GM12878 (cell line): ENCODE data around the gene CDCP1. TPM values are rescaled to one million over a fixed set of nuclear protein-coding genes. Genes with fewer than 3 reads are reported as not detected.

Experiments used
- ATF7 ChIP-seq: fragments of 450-650 bp; IDR thresholded peaks from 2 replicates; pipeline ENCODE4 v1.6.1; 2016; ENCODE audit warnings: low read depth, mild to moderate bottlenecking
- BHLHE40 ChIP-seq, 2 experiments: fragments of 450-650 bp in 1 of 2; IDR thresholded peaks; 2 replicates each; pipeline ENCODE4 v1.6.1; 2011 to 2017; ENCODE audit warnings: low read depth in 2 of 2, borderline replicate concordance in 1 of 2, improper control_type of control experiment in 1 of 2, low read length in 1 of 2, mild to moderate bottlenecking in 1 of 2
- CHD2 ChIP-seq: IDR thresholded peaks from 2 replicates; pipeline ENCODE4 v1.6.1; 2011; ENCODE audit warnings: low read depth, low read length, improper control_type of control experiment, borderline replicate concordance
- EGR1 ChIP-seq, 2 experiments: IDR thresholded peaks; 1 replicate in 1 of 2; 2 replicates in 1 of 2; pipeline ENCODE4 v1.6.1; 2011 to 2012; ENCODE audit warnings: low read depth in 2 of 2, low read length in 2 of 2, borderline replicate concordance in 1 of 2, mild to moderate bottlenecking in 1 of 2, moderate library complexity in 1 of 2
- EP300 ChIP-seq, 2 experiments: fragments of 150-350 bp in 1 of 2; IDR thresholded peaks; 2 replicates each; pipeline ENCODE4 v1.6.1; 2011 to 2012; ENCODE audit warnings: low read depth in 2 of 2, low read length in 2 of 2, borderline replicate concordance in 1 of 2, improper control_type of control experiment in 1 of 2, inconsistent platforms in 1 of 2; ENCODE audit not compliant: control insufficient read depth in 1 of 2
- ESRRA ChIP-seq: IDR thresholded peaks from 2 replicates; pipeline ENCODE4 v1.6.1; 2012; ENCODE audit warnings: mild to moderate bottlenecking, low read length, improper control_type of control experiment
- IKZF1 ChIP-seq: fragments of 450-650 bp; conservative IDR thresholded peaks from 2 replicates; pipeline ENCODE4 v1.6.1; 2017; ENCODE audit warnings: antibody characterized with exemption, mild to moderate bottlenecking
- IKZF2 ChIP-seq, 2 experiments: fragments of 450-650 bp; IDR thresholded peaks; 2 replicates each; pipeline ENCODE4 v1.6.1; 2017; ENCODE audit warnings: mild to moderate bottlenecking in 2 of 2, moderate library complexity in 2 of 2
- JUND ChIP-seq: IDR thresholded peaks from 2 replicates; pipeline ENCODE4 v1.6.1; 2012; ENCODE audit warnings: low read depth, mild to moderate bottlenecking, low read length, improper control_type of control experiment, moderate library complexity
- MEF2B ChIP-seq: fragments of 450-650 bp; IDR thresholded peaks from 2 replicates; pipeline ENCODE4 v1.6.1; 2018; ENCODE audit warnings: mild to moderate bottlenecking, moderate library complexity; ENCODE audit not compliant: partially characterized antibody, poor library complexity, severe bottlenecking
- MTA2 ChIP-seq: fragments of 450-650 bp; IDR thresholded peaks from 2 replicates; pipeline ENCODE4 v1.6.1; 2016; ENCODE audit warnings: low read depth, mild to moderate bottlenecking, moderate library complexity
- NFYB ChIP-seq: IDR thresholded peaks from 2 replicates; pipeline ENCODE4 v1.6.1; 2011; ENCODE audit warnings: low read depth, mild to moderate bottlenecking, low read length, improper control_type of control experiment, moderate library complexity; ENCODE audit not compliant: insufficient read depth
- RAD51 ChIP-seq: fragments of 450-650 bp; IDR thresholded peaks from 2 replicates; pipeline ENCODE4 v1.6.1; 2016; ENCODE audit warnings: moderate library complexity, mild to moderate bottlenecking, inconsistent platforms
- RUNX3 ChIP-seq: IDR thresholded peaks from 2 replicates; pipeline ENCODE4 v1.6.1; 2012; ENCODE audit warnings: low read length, inconsistent platforms
- SMAD1 ChIP-seq: fragments of 450-650 bp; IDR thresholded peaks from 2 replicates; pipeline ENCODE4 v1.6.1; 2018; ENCODE audit warnings: mild to moderate bottlenecking, low read depth; ENCODE audit not compliant: partially characterized antibody
- SMARCA5 ChIP-seq: fragments of 450-650 bp; IDR thresholded peaks from 2 replicates; pipeline ENCODE4 v1.6.1; 2017; ENCODE audit warnings: mild to moderate bottlenecking
- ZNF24 ChIP-seq: fragments of 450-650 bp; IDR thresholded peaks from 2 replicates; pipeline ENCODE4 v1.6.1; 2017; ENCODE audit warnings: antibody characterized with exemption, mild to moderate bottlenecking
- ZNF622 ChIP-seq: fragments of 450-650 bp; IDR thresholded peaks from 2 replicates; pipeline ENCODE4 v1.6.1; 2017; ENCODE audit warnings: mild to moderate bottlenecking, inconsistent platforms
- polyA plus RNA-seq, 11 experiments: library from polyadenylated mRNA; depleted of rRNA in 4 of 11; unstranded in 6 of 11; stranded (reverse) in 5 of 11; fragments of >200 nt; fragmentation: Nextera tagmentation in 4 of 11; fragmentation: Illumina TruSeq in 1 of 11; extraction: Ambion mirVana in 4 of 11; extraction: Trizol in 1 of 11; gene quantifications; 1 replicate in 1 of 11; 2 replicates in 10 of 11; pipeline versions ENCODE4 v1.2.1 to v1.2.3, GENCODE V29; 2011 to 2016; ENCODE audit warnings: inconsistent platforms in 2 of 11, missing spikeins in 2 of 11, low read depth in 1 of 11
- total RNA-seq, 4 experiments: library from RNA; depleted of rRNA in 3 of 4; stranded (reverse); fragments of >200 nt in 3 of 4; fragmentation: Illumina TruSeq in 1 of 4; extraction: Trizol in 1 of 4; gene quantifications; 2 replicates each; pipeline versions ENCODE4 v1.2.1 to v1.2.3, GENCODE V29; 2013 to 2021
- TF ChIP-seq, protein P1 (sequence below): IDR thresholded peaks from 2 replicates; pipeline ENCODE4 v1.6.1; 2012; ENCODE audit warnings: low read depth, low read length, improper control_type of control experiment
- TF ChIP-seq, protein P2 (sequence below): IDR thresholded peaks from 2 replicates; pipeline ENCODE4 v1.6.1; 2012; ENCODE audit warnings: low read length, inconsistent platforms
- TF ChIP-seq, protein P3 (sequence below): fragments of 450-650 bp; IDR thresholded peaks from 2 replicates; pipeline ENCODE4 v1.6.1; 2014; ENCODE audit warnings: mild to moderate bottlenecking
- TF ChIP-seq, protein P4 (sequence below): fragments of 450-650 bp; IDR thresholded peaks from 2 replicates; pipeline ENCODE4 v1.6.1; 2017; ENCODE audit warnings: low read depth, mild to moderate bottlenecking, moderate library complexity

The CDCP1 gene
- total and polyA plus RNA-seq, 10 of the 15 experiments (the other 5 are each of a cell fraction or from before 2014, with no cell fraction given), result 0.35 to 2.2 (median 0.86) TPM

DNA sequence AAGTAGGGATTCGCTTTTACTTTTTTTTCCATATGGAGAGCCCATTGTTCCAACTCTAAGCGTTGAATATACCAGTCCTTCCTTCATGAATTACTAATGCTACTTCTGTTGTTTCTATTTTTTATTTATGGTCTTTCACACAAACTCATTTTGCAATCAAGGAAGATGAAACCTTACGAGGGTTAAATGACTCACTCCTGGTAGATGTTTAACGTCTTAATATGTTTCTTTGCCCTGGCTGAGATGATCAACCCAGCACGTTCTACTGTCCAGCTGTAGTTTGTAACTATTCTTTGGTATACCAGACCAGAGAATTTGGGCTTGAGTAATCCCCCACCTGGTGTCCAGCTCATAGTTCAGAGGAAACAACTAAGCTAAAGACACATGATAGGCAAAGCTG lies 23.1 kb downstream of the CDCP1 start (continued):
- TF ChIP-seq, protein P1, sequence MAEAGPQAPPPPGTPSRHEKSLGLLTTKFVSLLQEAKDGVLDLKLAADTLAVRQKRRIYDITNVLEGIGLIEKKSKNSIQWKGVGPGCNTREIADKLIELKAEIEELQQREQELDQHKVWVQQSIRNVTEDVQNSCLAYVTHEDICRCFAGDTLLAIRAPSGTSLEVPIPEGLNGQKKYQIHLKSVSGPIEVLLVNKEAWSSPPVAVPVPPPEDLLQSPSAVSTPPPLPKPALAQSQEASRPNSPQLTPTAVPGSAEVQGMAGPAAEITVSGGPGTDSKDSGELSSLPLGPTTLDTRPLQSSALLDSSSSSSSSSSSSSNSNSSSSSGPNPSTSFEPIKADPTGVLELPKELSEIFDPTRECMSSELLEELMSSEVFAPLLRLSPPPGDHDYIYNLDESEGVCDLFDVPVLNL, result no peak
- TF ChIP-seq NFYB (no peak), SMARCA5 (no peak), CHD2 (no peak), ZNF622 (no peak), ATF7 (peak; percentile 27), JUND (peak; percentile 23; the same call in 1 of the 2 replicates), ESRRA (no peak), EP300 (IDR thresholded peaks at IDR 0.05; ENCODE audit: borderline replicate concordance in 1 of 2, control insufficient read depth in 1 of 2, low read depth in 2 of 2, low read length in 2 of 2) (peak; percentile 27 to 50; a peak in 2 of 4 replicates), EGR1 (IDR thresholded peaks at IDR 0.05; ENCODE audit: borderline replicate concordance in 1 of 2, low read depth in 2 of 2, low read length in 2 of 2) (no peak), IKZF1 (peak; percentile 38; the same call in 1 of the 2 replicates), MTA2 (peak; percentile 76), RUNX3 (no peak), ZNF24 (no peak), MEF2B (no peak), SMAD1 (no peak), RAD51 (peak; percentile 36), BHLHE40 (IDR thresholded peaks at IDR 0.05; ENCODE audit: borderline replicate concordance in 1 of 2, low read depth in 2 of 2, low read length in 1 of 2) (peak; percentile 62 to 85; a peak in 3 of 4 replicates), IKZF2 (IDR thresholded peaks at IDR 0.05) (peak; percentile 47 to 68; a peak in 3 of 4 replicates)
- TF ChIP-seq, protein P2, sequence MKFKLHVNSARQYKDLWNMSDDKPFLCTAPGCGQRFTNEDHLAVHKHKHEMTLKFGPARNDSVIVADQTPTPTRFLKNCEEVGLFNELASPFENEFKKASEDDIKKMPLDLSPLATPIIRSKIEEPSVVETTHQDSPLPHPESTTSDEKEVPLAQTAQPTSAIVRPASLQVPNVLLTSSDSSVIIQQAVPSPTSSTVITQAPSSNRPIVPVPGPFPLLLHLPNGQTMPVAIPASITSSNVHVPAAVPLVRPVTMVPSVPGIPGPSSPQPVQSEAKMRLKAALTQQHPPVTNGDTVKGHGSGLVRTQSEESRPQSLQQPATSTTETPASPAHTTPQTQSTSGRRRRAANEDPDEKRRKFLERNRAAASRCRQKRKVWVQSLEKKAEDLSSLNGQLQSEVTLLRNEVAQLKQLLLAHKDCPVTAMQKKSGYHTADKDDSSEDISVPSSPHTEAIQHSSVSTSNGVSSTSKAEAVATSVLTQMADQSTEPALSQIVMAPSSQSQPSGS, result no peak
- TF ChIP-seq, protein P3, sequence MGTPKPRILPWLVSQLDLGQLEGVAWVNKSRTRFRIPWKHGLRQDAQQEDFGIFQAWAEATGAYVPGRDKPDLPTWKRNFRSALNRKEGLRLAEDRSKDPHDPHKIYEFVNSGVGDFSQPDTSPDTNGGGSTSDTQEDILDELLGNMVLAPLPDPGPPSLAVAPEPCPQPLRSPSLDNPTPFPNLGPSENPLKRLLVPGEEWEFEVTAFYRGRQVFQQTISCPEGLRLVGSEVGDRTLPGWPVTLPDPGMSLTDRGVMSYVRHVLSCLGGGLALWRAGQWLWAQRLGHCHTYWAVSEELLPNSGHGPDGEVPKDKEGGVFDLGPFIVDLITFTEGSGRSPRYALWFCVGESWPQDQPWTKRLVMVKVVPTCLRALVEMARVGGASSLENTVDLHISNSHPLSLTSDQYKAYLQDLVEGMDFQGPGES, result no peak
- TF ChIP-seq, protein P4, sequence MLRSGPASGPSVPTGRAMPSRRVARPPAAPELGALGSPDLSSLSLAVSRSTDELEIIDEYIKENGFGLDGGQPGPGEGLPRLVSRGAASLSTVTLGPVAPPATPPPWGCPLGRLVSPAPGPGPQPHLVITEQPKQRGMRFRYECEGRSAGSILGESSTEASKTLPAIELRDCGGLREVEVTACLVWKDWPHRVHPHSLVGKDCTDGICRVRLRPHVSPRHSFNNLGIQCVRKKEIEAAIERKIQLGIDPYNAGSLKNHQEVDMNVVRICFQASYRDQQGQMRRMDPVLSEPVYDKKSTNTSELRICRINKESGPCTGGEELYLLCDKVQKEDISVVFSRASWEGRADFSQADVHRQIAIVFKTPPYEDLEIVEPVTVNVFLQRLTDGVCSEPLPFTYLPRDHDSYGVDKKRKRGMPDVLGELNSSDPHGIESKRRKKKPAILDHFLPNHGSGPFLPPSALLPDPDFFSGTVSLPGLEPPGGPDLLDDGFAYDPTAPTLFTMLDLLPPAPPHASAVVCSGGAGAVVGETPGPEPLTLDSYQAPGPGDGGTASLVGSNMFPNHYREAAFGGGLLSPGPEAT, result peak; percentile 48; the same call in 1 of the 2 replicates
